ENCODE data around the gene OSBPL10. TPM values are rescaled to one million over a fixed set of nuclear protein-coding genes. Genes with fewer than 3 reads are reported as not detected.

OSBPL10 gene
- total and polyA plus RNA-seq, 2 of the 8 experiments (the other 6 are each of a cell fraction or from before 2014, with no cell fraction given): 26.2 to 86.7 TPM

GRCh38 chr3:31878231-31878838 is 102.7 kb downstream of the OSBPL10 start:
- Histone ChIP-seq H4K20me1 (replicated peaks in 1 of 2; ENCODE audit: control insufficient read depth in 1 of 2, insufficient read depth in 2 of 2, low read length in 2 of 2) (peaks cover 0 to 5% of the 10 kb centered on the region in 2 experiments), H3K9ac (replicated peaks in 1 of 4; ENCODE audit: extremely low read depth in 1 of 4, low read depth in 3 of 4, low read length in 3 of 4) (no peak overlapping the region), H3K79me1 (ENCODE audit: low read depth, low read length) (peaks cover 8% of the 10 kb centered on the region), H3K4me2 (ENCODE audit: insufficient read depth in 1 of 2, low read depth in 2 of 2, low read length in 2 of 2) (no peak overlapping the region), H2AFZ (ENCODE audit: low read length) (no peak overlapping the region), H2BK12ac (ENCODE audit: low read depth, low read length) (no peak overlapping the region), H3K23me2 (ENCODE audit: low read depth, low read length) (no peaks in the 10 kb centered on the region), H3K23ac (ENCODE audit: insufficient read length) (no peak overlapping the region), H3K27ac (ENCODE audit: low read depth, low read length) (no peak overlapping the region), H3K14ac (ENCODE audit: insufficient read length) (no peak overlapping the region), H3K79me2 (ENCODE audit: control insufficient read depth in 1 of 2, insufficient read depth in 2 of 2, low read length in 2 of 2) (peaks cover 4 to 40% of the 10 kb centered on the region in 2 experiments; a peak in 3 of 4 replicates), H4K91ac (replicated peaks; ENCODE audit: insufficient read length, low read length) (no peak overlapping the region), H3K36me3 (ENCODE audit: control insufficient read depth in 2 of 4, insufficient read depth in 4 of 4, low read length in 3 of 4) (peaks cover 0 to 7% (median 0%) of the 10 kb centered on the region in 4 experiments; a peak in 4 of 8 replicates), H3K4me3 (ENCODE audit: extremely low read depth in 1 of 4, insufficient read depth in 2 of 4, low read depth in 3 of 4, low read length in 4 of 4) (no peak overlapping the region), H2AK5ac (ENCODE audit: low read depth, low read length) (no peak overlapping the region), H3K9me3 (ENCODE audit: insufficient read depth in 2 of 2, low read depth in 1 of 2, low read length in 1 of 2) (no peaks in the 10 kb centered on the region), H2BK15ac (ENCODE audit: low read length) (no peak overlapping the region), H3K4ac (replicated peaks; ENCODE audit: insufficient read length, low read depth, low read length) (no peak overlapping the region), H3K27me3 (replicated peaks in 1 of 4; ENCODE audit: control insufficient read depth in 3 of 4, extremely low read depth in 1 of 4, insufficient read depth in 3 of 4, low read length in 3 of 4) (no peaks in the 10 kb centered on the region), H2BK120ac (replicated peaks; ENCODE audit: low read depth, low read length) (no peak overlapping the region), H3K4me1 (replicated peaks in 1 of 4; ENCODE audit: control insufficient read depth in 3 of 4, insufficient read depth in 4 of 4, low read length in 3 of 4) (peaks cover 0 to 11% (median 9%) of the 10 kb centered on the region in 4 experiments; a peak in 5 of 7 replicates), H3K56ac (replicated peaks; ENCODE audit: insufficient read length, low read depth, low read length) (no peak overlapping the region), H4K5ac (ENCODE audit: insufficient read length, low read depth, low read length) (no peak overlapping the region), H3K18ac (ENCODE audit: extremely low read depth, low read length) (no peak overlapping the region), H2BK20ac (ENCODE audit: low read length) (no peak overlapping the region), H4K8ac (ENCODE audit: extremely low read depth, insufficient read depth, low read length) (no peak overlapping the region), H2BK5ac (ENCODE audit: low read depth, low read length) (no peak overlapping the region)
- ChIA-PET CTCF (ENCODE audit: partially characterized antibody) (no interaction called here), POLR2A (ENCODE audit: partially characterized antibody) (interaction anchor here (1.2 kb wide), 1 partner anchor 12 kb away, joined by 3 read pairs; no protein-coding TSS in a partner anchor)
- DNase-seq (ENCODE audit: low read depth in 1 of 2, low spot score in 2 of 2) (no peak), FAIRE-seq (no peak)
- WGBS, 2 experiments (ENCODE audit: extremely low coverage in 1 of 2, insufficient coverage in 1 of 2, insufficient read length in 1 of 2, insufficient replicate concordance in 2 of 2, low coverage in 1 of 2, low lambda C conversion rate in 2 of 2, missing lambda C conversion rate in 1 of 2): 91% methylated on average over 7 of the region's 7 CpGs; no CpG with 5 or more reads in 1 of the 2 experiments
- TF ChIP-seq JUN (IDR thresholded peaks at IDR 0.05; ENCODE audit: low read depth, low read length): no peak
